ENCODE data around the gene ANO7. TPM values are rescaled to one million over a fixed set of nuclear protein-coding genes. Genes with fewer than 3 reads are reported as not detected.
A peak's percentile ranks its signal among the peaks of the same experiment; 100 is the strongest.

ANO7 gene
- total and polyA plus RNA-seq, 11 donors = 0.67 to 3.0 (median 1.1) TPM

GRCh38 chr2:241189856-241190201, 1.4 kb downstream of the ANO7 start:
- Histone ChIP-seq H3K9me3 (no peaks in the 10 kb centered on the region), H3K4me3 (no peak overlapping the region), H3K27ac (no peak overlapping the region), H3K36me3 (no peaks in the 10 kb centered on the region), H3K4me1 (no peaks in the 10 kb centered on the region), H3K27me3 (no peaks in the 10 kb centered on the region)
- intact Hi-C loops (cut with DNase I) = no loop called here
- ATAC-seq (no peak), DNase-seq (no peak)
- TF ChIP-seq, protein P1, sequence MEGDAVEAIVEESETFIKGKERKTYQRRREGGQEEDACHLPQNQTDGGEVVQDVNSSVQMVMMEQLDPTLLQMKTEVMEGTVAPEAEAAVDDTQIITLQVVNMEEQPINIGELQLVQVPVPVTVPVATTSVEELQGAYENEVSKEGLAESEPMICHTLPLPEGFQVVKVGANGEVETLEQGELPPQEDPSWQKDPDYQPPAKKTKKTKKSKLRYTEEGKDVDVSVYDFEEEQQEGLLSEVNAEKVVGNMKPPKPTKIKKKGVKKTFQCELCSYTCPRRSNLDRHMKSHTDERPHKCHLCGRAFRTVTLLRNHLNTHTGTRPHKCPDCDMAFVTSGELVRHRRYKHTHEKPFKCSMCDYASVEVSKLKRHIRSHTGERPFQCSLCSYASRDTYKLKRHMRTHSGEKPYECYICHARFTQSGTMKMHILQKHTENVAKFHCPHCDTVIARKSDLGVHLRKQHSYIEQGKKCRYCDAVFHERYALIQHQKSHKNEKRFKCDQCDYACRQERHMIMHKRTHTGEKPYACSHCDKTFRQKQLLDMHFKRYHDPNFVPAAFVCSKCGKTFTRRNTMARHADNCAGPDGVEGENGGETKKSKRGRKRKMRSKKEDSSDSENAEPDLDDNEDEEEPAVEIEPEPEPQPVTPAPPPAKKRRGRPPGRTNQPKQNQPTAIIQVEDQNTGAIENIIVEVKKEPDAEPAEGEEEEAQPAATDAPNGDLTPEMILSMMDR (IDR thresholded peaks at IDR 0.05) = no peak
- TF ChIP-seq POLR2A (IDR thresholded peaks at IDR 0.05) = no peak
- 79 to 100% (median 83%) methylated on average over 5 to 15 of the region's 15 CpGs for WGBS, 4 donors

DNA sequence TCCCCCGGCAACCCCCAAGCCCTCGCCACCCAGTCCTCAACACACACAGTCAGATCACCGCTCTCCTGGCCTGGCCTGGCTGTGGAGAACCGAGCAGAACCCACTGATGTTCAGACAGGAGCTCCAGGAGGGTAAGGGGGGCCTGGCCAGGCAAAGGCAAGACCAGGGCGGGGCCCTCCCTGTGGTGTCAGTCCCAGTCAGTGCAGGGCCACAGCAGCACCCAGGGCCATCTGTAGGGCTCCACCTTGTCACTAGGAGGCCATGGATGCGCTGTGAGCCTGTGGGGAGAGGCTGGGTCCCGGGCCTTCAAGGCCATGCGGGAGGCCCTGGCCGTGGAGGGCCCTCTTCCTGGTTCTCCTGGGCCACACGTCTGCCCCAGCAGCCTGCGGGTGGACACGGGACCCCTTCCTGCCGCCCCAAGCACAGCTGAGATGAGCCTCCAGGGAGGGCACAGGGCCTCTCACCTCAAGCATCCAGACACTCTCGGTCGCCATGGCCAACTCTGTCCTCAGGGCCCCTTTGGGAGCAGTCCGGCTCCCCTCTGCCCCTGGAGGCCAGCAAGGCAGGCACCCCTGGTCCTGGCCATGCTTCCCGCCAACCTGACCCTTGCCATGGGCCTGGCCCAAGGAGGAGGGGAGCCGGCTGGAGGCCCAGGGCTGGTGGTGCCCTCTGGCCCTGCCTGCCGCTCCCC, 2.0 kb downstream of the ANO7 start:
- ATAC-seq (peak in 2 of 4 donors; percentile 10 to 27), DNase-seq (peak in 1 of 5 donors; percentile 61)
- H3K36me3 ChIP-seq = no peaks in the 10 kb centered on the region
- H3K4me1 ChIP-seq = no peaks in the 10 kb centered on the region
- 83 to 97% (median 87%) methylated on average over 11 to 19 of the region's 19 CpGs for WGBS, 4 donors
- no peaks in the 10 kb centered on the region for H3K27me3 ChIP-seq
- H3K27ac ChIP-seq = no peak overlapping the region
- no peaks in the 10 kb centered on the region for H3K9me3 ChIP-seq
- H3K4me3 ChIP-seq = no peak overlapping the region
- TF ChIP-seq POLR2A (IDR thresholded peaks at IDR 0.05) = no peak
- TF ChIP-seq, protein P1 (IDR thresholded peaks at IDR 0.05) = no peak
- intact Hi-C loops (cut with DNase I) = no loop called here

- H3K4me3 ChIP-seq = no peak overlapping the region
- WGBS, 4 donors = 66 to 84% (median 72%) methylated on average over 11 to 14 of the region's 14 CpGs
- H3K36me3 ChIP-seq = no peaks in the 10 kb centered on the region
- H3K27ac ChIP-seq = no peak overlapping the region
- TF ChIP-seq POLR2A (IDR thresholded peaks at IDR 0.05) = no peak
- TF ChIP-seq, protein P1 (IDR thresholded peaks at IDR 0.05) = no peak
- no peaks in the 10 kb centered on the region for H3K27me3 ChIP-seq
- ATAC-seq (no peak), DNase-seq (no peak)
- intact Hi-C loops (cut with DNase I) = no loop called here
- no peaks in the 10 kb centered on the region for H3K9me3 ChIP-seq
- H3K4me1 ChIP-seq = no peaks in the 10 kb centered on the region
Observed at GRCh38 chr2:241191081-241191480, 2.6 kb downstream of the ANO7 start.

DNA sequence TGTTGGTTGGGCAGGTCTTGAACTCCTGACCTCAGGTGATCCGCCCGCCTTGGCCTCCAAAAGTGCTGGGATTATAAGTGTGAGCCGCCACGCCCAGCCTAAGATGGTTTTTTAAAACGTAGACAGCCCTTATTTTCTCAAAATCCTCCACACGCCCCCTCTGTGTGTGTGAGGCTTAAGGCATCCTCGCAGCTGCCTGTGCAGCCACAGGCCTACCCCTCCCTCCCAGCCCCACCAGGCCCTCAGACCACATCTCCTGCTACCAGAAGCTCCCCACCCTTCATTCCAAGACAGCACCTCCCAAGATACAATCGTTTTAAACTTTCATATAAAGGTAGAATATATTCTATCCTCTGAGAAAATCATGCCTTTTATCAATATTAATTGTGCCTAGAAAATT, 4.8 kb downstream of the ANO7 start:
- ATAC-seq (no peak), DNase-seq (no peak)
- Histone ChIP-seq H3K27ac (no peak overlapping the region), H3K4me3 (no peak overlapping the region), H3K9me3 (no peaks in the 10 kb centered on the region), H3K36me3 (no peaks in the 10 kb centered on the region), H3K27me3 (no peaks in the 10 kb centered on the region), H3K4me1 (no peaks in the 10 kb centered on the region)
- intact Hi-C loops (cut with DNase I) = no loop called here
- 83 to 91% (median 87%) methylated on average over 8 of the region's 8 CpGs for WGBS, 4 donors
- TF ChIP-seq, protein P1 (IDR thresholded peaks at IDR 0.05) = no peak
- no peak for TF ChIP-seq POLR2A (IDR thresholded peaks at IDR 0.05)
